ENCODE measurements around the gene CACNG3.

The CACNG3 gene

DNA sequence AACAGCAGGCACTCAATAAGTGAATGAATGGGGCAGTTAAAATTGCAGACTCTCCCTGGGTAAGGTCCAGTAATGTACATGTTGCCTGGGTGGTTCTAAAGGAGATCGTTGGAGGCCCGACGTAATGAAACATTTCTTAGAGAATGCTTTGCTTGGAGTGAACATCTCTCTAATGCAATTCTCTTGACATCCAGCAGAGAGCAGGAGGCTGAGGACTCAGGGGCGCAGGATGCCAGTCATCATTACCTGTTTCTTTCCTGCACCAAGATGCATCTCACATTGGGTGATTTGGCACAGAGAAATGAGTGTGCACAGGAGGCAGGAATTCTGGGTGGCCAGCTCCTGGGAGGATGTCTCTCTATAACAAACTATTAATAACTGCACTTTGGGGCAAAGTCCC is 152.9 kb downstream of the CACNG3 start:
- DNase-seq, result no peak
